Measurements from ENCODE around the gene GABRQ.
"Not testable (repeated sequence)": the region's sequence is repeated elsewhere in the genome, so short reads cannot be mapped to it uniquely, and the experiment has no call there.

The GABRQ gene

GRCh38 chrX:152641996-152642395 is 4.3 kb downstream of the GABRQ start:
- H3K27ac Mint-ChIP-seq, result no peak overlapping the region
- ATAC-seq (replicated peaks) (no peak), DNase-seq (no peak)
- no peaks in the 10 kb centered on the region for H3K4me1 Mint-ChIP-seq (ENCODE audit: low read depth in 2 of 2)
- no peak overlapping the region for H3K4me3 Mint-ChIP-seq
- H3K36me3 Mint-ChIP-seq (ENCODE audit: insufficient read depth), result peaks cover 2% of the 10 kb centered on the region
- peaks cover 12 to 14% of the 10 kb centered on the region in 2 donors for H3K27me3 Mint-ChIP-seq
- no peaks in the 10 kb centered on the region for H3K9me3 Mint-ChIP-seq

- DNase-seq (no peak), ATAC-seq (replicated peaks) (no peak)
- Mint-ChIP-seq H3K27me3 (peaks cover 8 to 11% of the 10 kb centered on the region in 2 donors), H3K9me3 (no peaks in the 10 kb centered on the region), H3K36me3 (ENCODE audit: insufficient read depth) (peaks cover 1% of the 10 kb centered on the region), H3K4me1 (ENCODE audit: low read depth in 2 of 2) (no peaks in the 10 kb centered on the region), H3K27ac (no peak overlapping the region), H3K4me3 (no peak overlapping the region)
Measured at GRCh38 chrX:152642931-152643564, 5.4 kb downstream of the GABRQ start.

- Mint-ChIP-seq H3K36me3 (ENCODE audit: insufficient read depth) (no peaks in the 10 kb centered on the region), H3K27me3 (peaks cover 0 to 11% of the 10 kb centered on the region in 2 donors), H3K4me3 (no peak overlapping the region), H3K4me1 (ENCODE audit: low read depth in 2 of 2) (no peaks in the 10 kb centered on the region), H3K27ac (no peak overlapping the region), H3K9me3 (no peaks in the 10 kb centered on the region)
- DNase-seq (no peak), ATAC-seq (replicated peaks) (no peak)
Measured at GRCh38 chrX:152646961-152647360, 9.3 kb downstream of the GABRQ start.

GRCh38 chrX:152647978-152648377 is 10.3 kb downstream of the GABRQ start:
- Mint-ChIP-seq H3K27ac (no peak overlapping the region), H3K9me3 (no peaks in the 10 kb centered on the region), H3K4me1 (ENCODE audit: low read depth in 2 of 2) (no peaks in the 10 kb centered on the region), H3K27me3 (peaks cover 0 to 11% of the 10 kb centered on the region in 2 donors), H3K36me3 (ENCODE audit: insufficient read depth) (no peaks in the 10 kb centered on the region), H3K4me3 (no peak overlapping the region)
- ATAC-seq (replicated peaks) (no peak), DNase-seq (no peak)

DNA sequence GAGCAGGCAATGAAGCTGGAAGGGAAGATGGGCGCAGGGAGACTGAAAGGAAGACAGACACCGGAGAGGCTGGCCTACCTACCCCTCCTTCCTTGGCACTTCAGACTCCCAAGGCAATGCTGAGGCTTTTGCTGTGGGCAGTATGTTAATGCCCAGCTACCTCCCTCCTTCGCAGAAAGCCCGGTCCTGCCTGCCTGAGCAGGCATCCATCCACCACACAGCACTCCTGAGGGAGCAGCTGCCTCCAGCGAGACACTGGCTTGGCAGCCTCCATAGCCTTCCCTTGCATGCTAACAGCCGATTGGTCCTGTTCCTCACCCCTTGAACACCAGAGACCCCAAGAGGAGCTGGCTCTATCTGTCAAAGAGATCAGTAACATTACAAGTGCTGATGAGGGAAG is 14.4 kb downstream of the GABRQ start:
- Mint-ChIP-seq H3K36me3 (ENCODE audit: insufficient read depth) (no peaks in the 10 kb centered on the region), H3K9me3 (no peaks in the 10 kb centered on the region), H3K4me1 (ENCODE audit: low read depth in 2 of 2) (no peaks in the 10 kb centered on the region), H3K27me3 (peaks cover 4 to 33% of the 10 kb centered on the region in 2 donors), H3K27ac (no peak overlapping the region), H3K4me3 (no peak overlapping the region)
- no peak for ATAC-seq (replicated peaks)
- no peak for DNase-seq

DNA sequence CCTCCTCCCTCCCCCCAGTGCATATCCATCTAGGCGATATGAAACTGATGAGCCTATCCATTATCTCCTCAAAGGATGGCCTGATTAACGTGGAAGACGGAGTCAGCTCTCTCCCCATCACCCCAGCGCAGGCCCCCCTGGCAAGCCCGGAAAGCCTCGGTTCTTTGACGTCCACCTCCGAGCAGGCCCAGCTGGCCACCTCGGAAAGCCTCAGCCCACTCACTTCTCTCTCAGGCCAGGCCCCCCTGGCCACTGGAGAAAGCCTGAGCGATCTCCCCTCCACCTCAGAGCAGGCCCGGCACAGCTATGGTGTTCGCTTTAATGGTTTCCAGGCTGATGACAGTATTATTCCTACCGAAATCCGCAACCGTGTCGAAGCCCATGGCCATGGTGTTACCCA is 14.8 kb downstream of the GABRQ start:
- Mint-ChIP-seq H3K4me1 (ENCODE audit: low read depth in 2 of 2) (no peaks in the 10 kb centered on the region), H3K27ac (no peak overlapping the region)
- no peak for DNase-seq

GRCh38 chrX:152656087-152656486 is 18.4 kb downstream of the GABRQ start:
- H3K27me3 Mint-ChIP-seq, result peaks cover 4 to 22% of the 10 kb centered on the region in 2 donors
- no peaks in the 10 kb centered on the region for H3K36me3 Mint-ChIP-seq (ENCODE audit: insufficient read depth)
- H3K27ac Mint-ChIP-seq, result no peak overlapping the region
- no peaks in the 10 kb centered on the region for H3K9me3 Mint-ChIP-seq
- ATAC-seq (replicated peaks) (no peak), DNase-seq (no peak)
- no peak overlapping the region for H3K4me3 Mint-ChIP-seq
- H3K4me1 Mint-ChIP-seq (ENCODE audit: low read depth in 2 of 2), result no peaks in the 10 kb centered on the region

More for the DNA sequence above, 14.8 kb downstream of the GABRQ start:
- Mint-ChIP-seq H3K36me3 (ENCODE audit: insufficient read depth) (no peaks in the 10 kb centered on the region), H3K27me3 (peaks cover 4 to 33% of the 10 kb centered on the region in 2 donors), H3K4me3 (no peak overlapping the region), H3K9me3 (no peaks in the 10 kb centered on the region)
- ATAC-seq (replicated peaks), result no peak

DNA sequence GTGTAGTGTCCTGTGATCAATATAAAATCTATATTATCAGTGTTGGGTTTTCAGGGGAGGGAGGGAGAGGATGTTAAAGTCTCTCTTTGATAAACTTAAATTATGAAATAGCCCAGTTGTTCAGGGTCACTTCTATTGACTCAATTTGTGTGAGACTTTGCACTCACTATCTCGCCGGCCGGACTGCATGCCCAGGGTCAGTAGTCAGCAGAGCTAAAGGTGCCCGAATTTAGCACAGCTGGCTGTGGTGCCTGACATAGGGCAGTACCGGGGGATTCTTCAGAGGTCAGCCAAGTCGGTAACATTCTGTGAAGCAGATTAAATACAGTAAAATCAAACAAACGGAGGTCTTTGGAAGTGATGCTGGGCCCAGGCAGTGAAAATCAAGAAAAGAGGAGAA is 19.2 kb downstream of the GABRQ start:
- H3K27ac Mint-ChIP-seq, result no peak overlapping the region
- no peaks in the 10 kb centered on the region for H3K4me1 Mint-ChIP-seq (ENCODE audit: low read depth in 2 of 2)
- no peak overlapping the region for H3K4me3 Mint-ChIP-seq
- no peaks in the 10 kb centered on the region for H3K36me3 Mint-ChIP-seq (ENCODE audit: insufficient read depth)
- no peaks in the 10 kb centered on the region for H3K9me3 Mint-ChIP-seq
- no peak for DNase-seq
- peaks cover 4 to 22% of the 10 kb centered on the region in 2 donors for H3K27me3 Mint-ChIP-seq
- no peak for ATAC-seq (replicated peaks)

DNA sequence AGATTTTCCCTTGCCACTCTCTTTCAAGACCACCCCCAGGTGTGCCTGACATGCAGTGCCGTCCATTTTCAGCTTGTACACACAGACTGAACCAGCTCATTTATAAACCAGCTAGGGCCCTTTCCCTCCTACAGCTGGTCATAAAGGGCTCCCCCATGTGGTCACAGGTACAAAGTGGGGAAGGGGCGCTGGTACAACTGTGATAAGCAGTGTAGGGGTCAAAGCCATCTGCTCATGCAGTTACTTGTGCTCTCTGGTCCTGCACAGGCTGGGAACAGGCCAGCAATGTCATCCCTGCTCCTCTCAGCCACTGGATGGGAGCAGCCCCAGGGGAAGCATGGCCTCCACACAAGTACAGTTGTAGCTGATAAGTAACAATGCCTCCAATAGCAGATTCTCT is 20.6 kb downstream of the GABRQ start:
- DNase-seq, result no peak
- H3K4me3 Mint-ChIP-seq, result no peak overlapping the region
- no peaks in the 10 kb centered on the region for H3K4me1 Mint-ChIP-seq (ENCODE audit: low read depth in 2 of 2)
- H3K27ac Mint-ChIP-seq, result no peak overlapping the region
- ATAC-seq (replicated peaks), result no peak
- no peaks in the 10 kb centered on the region for H3K36me3 Mint-ChIP-seq (ENCODE audit: insufficient read depth)
- no peaks in the 10 kb centered on the region for H3K9me3 Mint-ChIP-seq
- peaks cover 4 to 22% of the 10 kb centered on the region in 2 donors for H3K27me3 Mint-ChIP-seq

DNA sequence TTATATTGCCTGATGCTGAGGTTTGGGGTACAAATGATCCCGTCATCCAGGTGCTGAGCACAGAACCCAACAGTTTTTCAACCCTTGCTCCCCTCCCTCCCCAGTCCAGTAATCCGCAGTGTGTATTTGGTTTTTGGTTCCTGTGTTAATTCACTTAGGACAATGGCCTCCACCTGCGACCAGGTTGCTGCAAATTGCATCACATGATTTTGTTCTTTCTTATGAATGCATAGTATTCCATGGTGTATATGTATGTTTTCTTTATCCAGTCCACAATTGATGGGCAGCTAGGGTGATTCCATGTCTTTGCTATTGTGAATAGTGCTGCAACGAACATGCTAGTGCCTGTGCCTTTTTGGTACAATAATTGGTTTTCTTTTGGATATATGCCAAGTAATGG is 25.4 kb downstream of the GABRQ start:
- Mint-ChIP-seq H3K9me3 (peaks cover 0 to 5% of the 10 kb centered on the region in 2 donors), H3K27ac (no peak overlapping the region), H3K27me3 (no peaks in the 10 kb centered on the region), H3K4me3 (no peak overlapping the region), H3K4me1 (ENCODE audit: low read depth in 2 of 2) (no peaks in the 10 kb centered on the region), H3K36me3 (ENCODE audit: insufficient read depth) (no peaks in the 10 kb centered on the region)
- no peak for ATAC-seq (replicated peaks)
- no peak for DNase-seq

DNA sequence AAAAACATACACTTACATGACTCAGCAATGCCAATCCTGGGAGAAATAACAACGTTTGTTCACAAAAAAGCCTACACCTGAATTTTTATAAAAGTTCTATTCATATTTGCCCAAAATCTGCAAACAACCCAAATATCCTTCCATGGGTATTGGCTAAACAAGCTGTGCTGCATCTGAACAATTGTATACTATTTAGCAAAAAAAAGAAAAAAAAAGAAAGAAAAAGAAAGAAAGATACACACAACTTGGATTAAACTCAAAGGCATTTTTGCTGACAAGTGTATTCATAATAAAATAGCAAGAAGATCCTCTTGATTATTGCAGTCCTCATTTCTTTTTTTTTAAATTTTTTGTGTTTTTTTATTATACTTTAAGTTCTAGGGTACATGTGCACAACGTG is 36.4 kb downstream of the GABRQ start:
- Mint-ChIP-seq H3K27me3 (peaks cover 5 to 13% of the 10 kb centered on the region in 2 donors), H3K4me1 (ENCODE audit: low read depth in 2 of 2) (no peaks in the 10 kb centered on the region), H3K36me3 (ENCODE audit: insufficient read depth) (no peaks in the 10 kb centered on the region), H3K4me3 (no peak overlapping the region), H3K27ac (no peak overlapping the region), H3K9me3 (no peaks in the 10 kb centered on the region)
- ATAC-seq (replicated peaks) (no peak), DNase-seq (no peak)

DNA sequence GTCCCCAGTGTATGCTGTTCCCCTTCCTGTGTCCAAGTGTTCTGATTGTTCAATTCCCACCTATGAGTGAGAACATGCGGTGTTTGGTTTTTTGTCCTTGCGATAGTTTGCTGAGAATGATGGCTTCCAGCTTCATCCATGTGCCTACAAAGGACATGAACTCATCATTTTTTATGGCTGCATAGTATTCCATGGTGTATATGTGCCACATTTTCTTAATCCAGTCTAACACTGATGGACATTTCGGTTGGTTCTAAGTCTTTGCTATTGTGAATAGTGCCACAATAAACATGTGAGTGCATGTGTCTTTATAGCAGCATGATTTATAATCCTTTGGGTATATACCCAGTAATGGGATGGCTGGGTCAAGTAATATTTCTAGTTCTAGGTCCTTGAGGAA is 37.0 kb downstream of the GABRQ start:
- not testable (repeated sequence) for H3K4me1 Mint-ChIP-seq (ENCODE audit: low read depth in 2 of 2); H3K27ac Mint-ChIP-seq; H3K9me3 Mint-ChIP-seq; DNase-seq; H3K36me3 Mint-ChIP-seq (ENCODE audit: insufficient read depth); ATAC-seq (replicated peaks); H3K4me3 Mint-ChIP-seq
- peaks cover 5 to 11% of the 10 kb centered on the region in 2 donors for H3K27me3 Mint-ChIP-seq

- not testable (repeated sequence) for DNase-seq; H3K27ac Mint-ChIP-seq; H3K4me3 Mint-ChIP-seq; ATAC-seq (replicated peaks); H3K9me3 Mint-ChIP-seq; H3K4me1 Mint-ChIP-seq (ENCODE audit: low read depth in 2 of 2); H3K27me3 Mint-ChIP-seq; H3K36me3 Mint-ChIP-seq (ENCODE audit: insufficient read depth)
Measured at GRCh38 chrX:152681012-152681411, 43.3 kb downstream of the GABRQ start.

DNA sequence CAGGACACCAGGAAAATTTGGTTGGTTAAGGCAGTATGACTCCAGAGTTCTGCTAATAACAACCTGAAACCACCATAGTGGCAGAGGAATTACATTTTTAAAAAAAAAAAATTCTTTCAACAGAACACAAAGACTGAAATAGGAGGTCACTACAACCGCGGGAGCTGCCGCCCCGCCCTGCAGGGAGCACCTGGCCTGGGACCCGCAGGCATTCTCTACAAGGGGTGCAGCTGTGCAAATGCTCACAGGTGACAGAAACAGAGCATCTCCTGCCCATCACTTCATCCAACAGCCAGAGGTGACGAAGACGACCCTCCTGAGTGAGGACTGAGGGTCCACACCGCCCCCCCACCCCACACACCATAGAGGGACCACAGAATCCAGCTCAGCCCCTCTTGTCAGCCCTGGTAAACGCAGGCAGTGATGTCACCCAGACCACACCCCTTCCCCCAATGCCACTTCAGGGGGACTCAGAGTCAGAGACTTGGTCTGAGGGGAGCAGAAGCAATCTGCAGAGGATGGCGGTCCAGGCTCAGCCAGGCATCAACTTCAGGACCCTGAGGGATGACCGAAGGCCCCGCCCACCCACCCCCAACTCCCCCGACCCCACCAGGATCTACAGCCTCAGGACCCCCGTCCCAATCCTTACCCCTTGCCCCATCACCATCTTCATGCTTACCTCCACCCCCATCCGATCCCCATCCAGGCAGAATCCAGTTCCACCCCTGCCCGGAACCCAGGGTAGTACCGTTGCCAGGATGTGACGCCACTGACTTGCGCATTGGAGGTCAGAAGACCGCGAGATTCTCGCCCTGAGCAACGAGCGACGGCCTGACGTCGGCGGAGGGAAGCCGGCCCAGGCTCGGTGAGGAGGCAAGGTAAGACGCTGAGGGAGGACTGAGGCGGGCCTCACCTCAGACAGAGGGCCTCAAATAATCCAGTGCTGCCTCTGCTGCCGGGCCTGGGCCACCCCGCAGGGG is 60.5 kb downstream of the GABRQ start, which contains the start of gene MAGEA3:
Gene MAGEA3 (plus strand): TSS at position 843 of the 980 bp plus-strand sequence. CDS start 2,039 bp downstream, outside the sequence.
- not testable (repeated sequence) for ATAC-seq (replicated peaks); H3K4me3 Mint-ChIP-seq; H3K4me1 Mint-ChIP-seq (ENCODE audit: low read depth in 2 of 2); H3K27ac Mint-ChIP-seq; H3K9me3 Mint-ChIP-seq; H3K36me3 Mint-ChIP-seq (ENCODE audit: insufficient read depth); DNase-seq; H3K27me3 Mint-ChIP-seq
